Measurements from ENCODE around the gene SRL. TPM values are rescaled to one million over a fixed set of nuclear protein-coding genes. Genes with fewer than 3 reads are reported as not detected.

SRL gene
- total and polyA plus RNA-seq, 5 donors = 255 to 395 (median 343) TPM

GRCh38 chr16:4200000-4200780 lies 41.7 kb downstream of the SRL start:
- H3K27ac ChIP-seq (ENCODE audit: low read length) = no peak overlapping the region
- H3K4me3 ChIP-seq (ENCODE audit: low read length) = no peak overlapping the region
- peak; percentile 78 to 79 for ATAC-seq
- no peaks in the 10 kb centered on the region for H3K4me1 ChIP-seq (ENCODE audit: control insufficient read depth, insufficient read depth, low read length)
- H3K27me3 ChIP-seq (ENCODE audit: control insufficient read depth, insufficient read depth) = no peaks in the 10 kb centered on the region
- 35% methylated on average over 15 of the region's 15 CpGs for WGBS
- intact Hi-C loops (cut with DNase I) = loop anchor here (5.0 to 10.0 kb wide), 3 partner anchors 52 to 125 kb away; no protein-coding TSS in a partner anchor
- no peaks in the 10 kb centered on the region for H3K9me3 ChIP-seq (ENCODE audit: control insufficient read depth, low read length)
- DNase-seq = peak; percentile 63 to 84 (median 83)

GRCh38 chr16:4198816-4199215 lies 43.1 kb downstream of the SRL start:
- Histone ChIP-seq H3K4me1 (ENCODE audit: control insufficient read depth, insufficient read depth, low read length) (no peaks in the 10 kb centered on the region), H3K9me3 (ENCODE audit: control insufficient read depth, low read length) (no peaks in the 10 kb centered on the region), H3K4me3 (ENCODE audit: low read length) (no peak overlapping the region), H3K27me3 (ENCODE audit: control insufficient read depth, insufficient read depth) (no peaks in the 10 kb centered on the region), H3K27ac (ENCODE audit: low read length) (no peak overlapping the region)
- no peak for ATAC-seq
- WGBS = 63% methylated on average over 4 of the region's 4 CpGs
- no peak for DNase-seq
- intact Hi-C loops (cut with DNase I) = loop anchor here in 1 of 4 donors (10.0 kb wide), 1 partner anchor 126 kb away; no protein-coding TSS in a partner anchor

- H3K4me1 ChIP-seq (ENCODE audit: control insufficient read depth, insufficient read depth, low read length) = peaks cover 2% of the 10 kb centered on the region
- H3K27ac ChIP-seq (ENCODE audit: low read length) = no peak overlapping the region
- WGBS = 79% methylated on average over 4 of the region's 4 CpGs
- H3K27me3 ChIP-seq (ENCODE audit: control insufficient read depth, insufficient read depth) = no peaks in the 10 kb centered on the region
- no peaks in the 10 kb centered on the region for H3K9me3 ChIP-seq (ENCODE audit: control insufficient read depth, low read length)
- DNase-seq (no peak), ATAC-seq (peak in 1 of 2 donors; percentile 7)
- intact Hi-C loops (cut with DNase I) = loop anchor here in 1 of 4 donors (10.0 kb wide), 1 partner anchor 130 kb away; no protein-coding TSS in a partner anchor
- no peak overlapping the region for H3K4me3 ChIP-seq (ENCODE audit: low read length)
These were observed 47.2 kb downstream of the SRL start for GRCh38 chr16:4194661-4195060.

GRCh38 chr16:4193920-4194319 lies 48.0 kb downstream of the SRL start:
- DNase-seq = no peak
- intact Hi-C loops (cut with DNase I) = loop anchor here in 1 of 4 donors (10.0 kb wide), 1 partner anchor 131 kb away; no protein-coding TSS in a partner anchor
- H3K27ac ChIP-seq (ENCODE audit: low read length) = no peak overlapping the region

GRCh38 chr16:4192206-4192605 lies 49.7 kb downstream of the SRL start:
- ATAC-seq (no peak), DNase-seq (no peak)
- 96% methylated on average over 14 of the region's 14 CpGs for WGBS
- Histone ChIP-seq H3K4me3 (ENCODE audit: low read length) (no peak overlapping the region), H3K9me3 (ENCODE audit: control insufficient read depth, low read length) (no peaks in the 10 kb centered on the region), H3K27me3 (ENCODE audit: control insufficient read depth, insufficient read depth) (no peaks in the 10 kb centered on the region), H3K27ac (ENCODE audit: low read length) (no peak overlapping the region), H3K4me1 (ENCODE audit: control insufficient read depth, insufficient read depth, low read length) (peaks cover 2% of the 10 kb centered on the region)
- intact Hi-C loops (cut with DNase I) = loop anchor here in 1 of 4 donors (10.0 kb wide), 1 partner anchor 133 kb away; no protein-coding TSS in a partner anchor

More at GRCh38 chr16:4193920-4194319, 48.0 kb downstream of the SRL start:
- Histone ChIP-seq H3K4me3 (ENCODE audit: low read length) (no peak overlapping the region), H3K4me1 (ENCODE audit: control insufficient read depth, insufficient read depth, low read length) (peaks cover 2% of the 10 kb centered on the region), H3K9me3 (ENCODE audit: control insufficient read depth, low read length) (no peaks in the 10 kb centered on the region), H3K27me3 (ENCODE audit: control insufficient read depth, insufficient read depth) (no peaks in the 10 kb centered on the region)
- ATAC-seq = no peak
- 70% methylated on average over 1 of the region's 1 CpG for WGBS

GRCh38 chr16:4190712-4191333 lies 51.1 kb downstream of the SRL start:
- no peak for ATAC-seq
- intact Hi-C loops (cut with DNase I) = loop anchor here in 1 of 4 donors (10.0 kb wide), 1 partner anchor 134 kb away; no protein-coding TSS in a partner anchor
- Histone ChIP-seq H3K27ac (ENCODE audit: low read length) (peak overlapping the region; percentile 30), H3K9me3 (ENCODE audit: control insufficient read depth, low read length) (no peaks in the 10 kb centered on the region), H3K27me3 (ENCODE audit: control insufficient read depth, insufficient read depth) (no peaks in the 10 kb centered on the region), H3K4me1 (ENCODE audit: control insufficient read depth, insufficient read depth, low read length) (peaks cover 2% of the 10 kb centered on the region), H3K4me3 (ENCODE audit: low read length) (no peak overlapping the region)
- no peak for DNase-seq
- 71% methylated on average over 13 of the region's 13 CpGs for WGBS

GRCh38 chr16:4190086-4190485 lies 51.8 kb downstream of the SRL start:
- DNase-seq (no peak), ATAC-seq (peak; percentile 36 to 49)
- Histone ChIP-seq H3K27me3 (ENCODE audit: control insufficient read depth, insufficient read depth) (no peaks in the 10 kb centered on the region), H3K9me3 (ENCODE audit: control insufficient read depth, low read length) (no peaks in the 10 kb centered on the region), H3K4me3 (ENCODE audit: low read length) (no peak overlapping the region), H3K4me1 (ENCODE audit: control insufficient read depth, insufficient read depth, low read length) (peaks cover 2% of the 10 kb centered on the region), H3K27ac (ENCODE audit: low read length) (peak overlapping the region; percentile 5)
- intact Hi-C loops (cut with DNase I) = loop anchor here in 1 of 4 donors (10.0 kb wide), 1 partner anchor 135 kb away; no protein-coding TSS in a partner anchor
- WGBS = 49% methylated on average over 9 of the region's 9 CpGs

GRCh38 chr16:4184038-4184702 lies 57.7 kb downstream of the SRL start:
- H3K27me3 ChIP-seq (ENCODE audit: control insufficient read depth, insufficient read depth) = no peaks in the 10 kb centered on the region
- intact Hi-C loops (cut with DNase I) = loop anchor here in 2 of 4 donors (5.0 to 10.0 kb wide), 2 partner anchors 67 to 199 kb away; partner anchors contain the start of gene ADCY9 (in 1 of the 2)
- H3K9me3 ChIP-seq (ENCODE audit: control insufficient read depth, low read length) = no peaks in the 10 kb centered on the region
- 12% methylated on average over 59 of the region's 59 CpGs for WGBS
- DNase-seq = peak in 2 of 3 donors; percentile 37 to 73
- H3K4me3 ChIP-seq (ENCODE audit: low read length) = peak overlapping the region; percentile 43
- no peaks in the 10 kb centered on the region for H3K4me1 ChIP-seq (ENCODE audit: control insufficient read depth, insufficient read depth, low read length)
- peak overlapping the region; percentile 48 for H3K27ac ChIP-seq (ENCODE audit: low read length)
- ATAC-seq = peak; percentile 27 to 34

- 1% methylated on average over 85 of the region's 85 CpGs for WGBS
- no peaks in the 10 kb centered on the region for H3K9me3 ChIP-seq (ENCODE audit: control insufficient read depth, low read length)
- DNase-seq (peak; percentile 94 to 99 (median 97)), ATAC-seq (peak; percentile 97 to 98)
- peak overlapping the region; percentile 65 for H3K27ac ChIP-seq (ENCODE audit: low read length)
- no peaks in the 10 kb centered on the region for H3K27me3 ChIP-seq (ENCODE audit: control insufficient read depth, insufficient read depth)
- no peaks in the 10 kb centered on the region for H3K4me1 ChIP-seq (ENCODE audit: control insufficient read depth, insufficient read depth, low read length)
- intact Hi-C loops (cut with DNase I) = loop anchor here in 2 of 4 donors (5.0 to 10.0 kb wide), 2 partner anchors 66 to 199 kb away; partner anchors contain the start of gene ADCY9 (in 1 of the 2)
- peak overlapping the region; percentile 43 for H3K4me3 ChIP-seq (ENCODE audit: low read length)
These were observed 58.4 kb downstream of the SRL start for GRCh38 chr16:4183237-4184037.
